ENCODE data around the gene RBM5. TPM values are rescaled to one million over a fixed set of nuclear protein-coding genes. Genes with fewer than 3 reads are reported as not detected.
"Not testable (repeated sequence)": the region's sequence is repeated elsewhere in the genome, so short reads cannot be mapped to it uniquely, and the experiment has no call there.

RBM5 gene
- total RNA-seq, result 247 TPM

GRCh38 chr3:50088725-50089608 lies at the start of gene RBM5:
Gene RBM5 (plus strand): TSS chr3:50088919. CDS start chr3:50090435, 1,516 bp downstream.
- DNase-seq, result peak; percentile 89

DNA sequence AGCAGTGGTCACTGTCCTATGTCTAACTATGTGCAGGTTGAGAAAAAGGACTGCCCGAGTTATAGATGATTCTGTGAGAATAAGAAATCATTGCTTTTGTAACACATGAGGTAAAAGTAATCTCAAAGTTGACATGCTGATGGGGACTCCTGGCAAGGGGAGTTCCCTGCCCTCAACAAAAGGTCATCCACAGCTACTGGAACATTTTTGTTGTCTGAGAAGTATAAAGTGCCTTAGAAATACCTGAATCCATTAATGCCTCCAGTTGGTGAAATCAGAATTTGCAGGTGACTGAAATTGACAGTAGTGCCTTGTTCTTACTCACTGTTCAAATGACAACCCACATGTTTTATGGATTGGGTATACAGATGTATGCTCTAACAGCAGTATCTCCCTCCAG lies 43.7 kb upstream of the RBM5 start:
- no peak for DNase-seq

- DNase-seq, result no peak
These were observed 41.3 kb upstream of the RBM5 start for GRCh38 chr3:50047426-50047825.

DNA sequence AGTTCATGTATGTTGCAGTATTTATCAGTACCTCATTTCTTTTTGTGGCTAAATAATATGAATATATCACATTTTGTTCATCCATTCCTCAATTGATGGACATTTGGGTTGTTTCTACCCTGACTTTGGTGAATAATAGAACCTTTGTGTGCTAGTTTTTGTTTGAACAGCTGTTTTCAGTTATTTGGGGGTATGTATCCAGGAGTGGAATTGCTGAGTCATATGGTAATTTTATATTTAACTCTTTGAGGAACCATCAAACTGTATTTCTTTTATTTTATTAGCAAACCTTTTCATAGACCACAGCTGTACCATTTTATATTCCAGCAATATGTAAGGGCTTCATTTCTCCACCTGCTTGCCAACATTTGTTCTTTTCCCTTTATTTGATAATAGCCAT lies 38.4 kb upstream of the RBM5 start:
- peak; percentile 4 for DNase-seq

DNA sequence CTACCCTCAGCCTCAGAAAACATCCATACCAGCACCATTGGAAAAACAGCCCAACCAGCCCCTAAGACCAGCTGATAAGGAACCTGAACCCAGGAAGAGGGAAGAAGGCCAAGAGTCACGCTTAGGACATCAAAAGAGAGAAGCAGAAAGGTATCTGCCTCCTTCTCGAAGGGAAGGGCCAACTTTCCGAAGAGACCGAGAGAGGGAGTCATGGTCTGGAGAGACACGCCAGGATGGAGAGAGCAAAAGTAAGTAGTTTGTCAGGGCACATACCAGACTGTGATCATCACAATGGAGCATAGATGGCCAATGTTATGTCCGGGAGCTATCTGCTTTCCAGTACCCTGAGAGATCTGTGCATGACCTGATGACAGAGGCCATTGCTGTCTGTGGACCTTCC lies 31.0 kb upstream of the RBM5 start:
- DNase-seq, result no peak

DNA sequence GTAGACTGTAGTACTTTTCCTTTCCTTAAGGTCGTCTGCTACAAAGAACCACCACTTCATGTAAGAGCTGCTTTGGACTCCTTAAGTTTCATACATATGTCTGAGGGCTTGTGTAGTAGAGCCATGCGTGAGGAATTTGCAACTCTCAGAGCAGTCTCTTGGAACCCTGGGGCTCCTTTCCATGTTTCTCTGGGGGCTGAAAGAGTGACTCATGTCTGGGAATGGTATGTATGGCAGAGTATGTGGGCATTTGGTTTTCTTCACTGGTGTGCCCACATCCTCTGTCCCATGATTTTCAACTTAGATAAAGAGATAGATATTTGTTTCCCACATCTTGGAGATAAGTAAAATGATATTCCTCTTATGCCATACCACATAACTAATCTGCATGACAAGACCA lies 20.6 kb upstream of the RBM5 start:
- no peak for DNase-seq

DNA sequence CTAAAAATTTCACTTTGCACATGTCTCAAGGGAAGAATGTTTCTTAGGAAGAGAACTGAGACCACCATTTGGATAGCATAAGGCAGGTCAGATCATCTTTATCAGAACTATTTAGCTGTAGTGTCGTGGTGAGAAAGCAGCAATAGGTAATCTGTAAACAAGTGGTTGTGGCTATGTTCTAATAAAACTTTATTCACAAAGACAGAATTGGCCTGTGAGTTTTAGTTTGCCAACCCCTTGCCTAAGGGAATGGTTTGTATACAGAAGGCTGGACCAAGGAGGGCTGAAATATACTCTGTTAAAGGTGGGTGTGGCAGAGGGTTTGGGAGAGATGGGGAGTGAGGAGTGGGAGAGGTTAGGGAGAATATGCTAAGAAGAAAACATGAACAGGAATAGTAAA lies 10.6 kb upstream of the RBM5 start:
- DNase-seq, result no peak

GRCh38 chr3:50078622-50079021 lies 10.1 kb upstream of the RBM5 start:
- DNase-seq, result no peak

DNA sequence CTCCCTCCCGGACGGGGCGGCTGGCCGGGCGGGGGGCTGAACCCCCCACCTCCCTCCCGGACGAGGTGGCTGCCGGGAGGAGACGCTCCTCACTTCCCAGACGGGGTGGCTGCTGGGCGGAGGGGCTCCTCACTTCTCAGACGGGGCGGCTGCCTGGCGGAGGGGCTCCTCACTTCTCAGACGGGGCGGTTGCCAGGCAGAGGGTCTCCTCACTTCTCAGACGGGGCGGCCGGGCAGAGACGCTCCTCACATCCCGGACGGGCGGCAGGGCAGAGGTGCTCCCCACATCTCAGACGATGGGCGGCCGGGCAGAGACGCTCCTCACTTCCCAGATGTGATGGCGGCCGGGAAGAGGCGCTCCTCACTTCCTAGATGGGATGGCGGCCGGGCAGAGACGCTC lies 3.8 kb upstream of the RBM5 start:
- not testable (repeated sequence) for DNase-seq

GRCh38 chr3:50089609-50089945 lies 858 bp downstream of the RBM5 start:
- no peak for DNase-seq

- no peak for DNase-seq
These were observed 2.3 kb downstream of the RBM5 start for GRCh38 chr3:50090984-50091383.

DNA sequence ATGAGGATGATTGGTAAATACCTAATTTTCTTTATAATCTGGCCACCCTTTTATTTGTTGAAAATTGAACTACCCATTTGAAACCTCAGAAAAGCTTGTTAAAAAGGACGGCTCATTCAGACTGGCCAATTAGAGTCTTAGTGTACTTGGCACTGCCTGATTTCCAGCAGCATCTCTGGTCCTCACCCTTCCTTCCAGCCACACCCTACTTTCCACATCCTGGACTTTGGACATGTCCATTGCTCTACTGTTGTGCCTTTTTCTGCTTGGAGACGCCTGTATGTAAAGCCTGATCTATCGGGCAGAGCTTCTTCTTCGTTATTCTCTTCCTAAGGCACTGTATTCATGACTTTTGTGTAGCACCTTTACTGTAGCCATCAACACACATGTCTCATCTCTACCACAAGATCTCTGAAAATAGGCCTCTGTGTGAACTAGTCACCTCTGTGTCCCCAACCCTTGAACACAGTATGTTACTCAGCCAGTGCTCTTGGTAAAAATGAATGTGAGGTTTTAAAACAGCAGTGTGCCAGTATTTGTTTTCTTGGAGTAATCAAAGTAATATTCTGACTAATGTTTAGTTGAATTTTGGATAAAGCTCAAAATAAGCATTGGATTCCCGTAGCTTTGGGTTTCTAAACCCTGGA lies 6.8 kb downstream of the RBM5 start:
- no peak for DNase-seq

DNA sequence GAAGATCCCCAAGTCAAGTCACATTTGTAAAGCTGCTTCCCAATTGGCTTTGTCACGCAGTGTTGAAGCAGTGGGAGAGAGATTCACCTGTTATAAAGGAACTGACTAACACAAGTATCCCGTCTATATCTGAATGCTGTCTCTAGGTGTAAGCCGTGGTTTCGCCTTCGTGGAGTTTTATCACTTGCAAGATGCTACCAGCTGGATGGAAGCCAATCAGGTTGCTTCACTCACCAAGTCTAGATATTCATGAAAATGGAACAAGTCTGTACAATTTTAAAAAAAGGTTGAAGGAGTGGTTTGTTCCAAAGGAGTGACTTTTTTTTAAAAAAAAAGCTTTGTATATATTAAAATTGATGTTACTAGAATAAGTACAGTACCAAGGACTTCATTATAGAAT lies 11.7 kb downstream of the RBM5 start:
- no peak for DNase-seq

DNA sequence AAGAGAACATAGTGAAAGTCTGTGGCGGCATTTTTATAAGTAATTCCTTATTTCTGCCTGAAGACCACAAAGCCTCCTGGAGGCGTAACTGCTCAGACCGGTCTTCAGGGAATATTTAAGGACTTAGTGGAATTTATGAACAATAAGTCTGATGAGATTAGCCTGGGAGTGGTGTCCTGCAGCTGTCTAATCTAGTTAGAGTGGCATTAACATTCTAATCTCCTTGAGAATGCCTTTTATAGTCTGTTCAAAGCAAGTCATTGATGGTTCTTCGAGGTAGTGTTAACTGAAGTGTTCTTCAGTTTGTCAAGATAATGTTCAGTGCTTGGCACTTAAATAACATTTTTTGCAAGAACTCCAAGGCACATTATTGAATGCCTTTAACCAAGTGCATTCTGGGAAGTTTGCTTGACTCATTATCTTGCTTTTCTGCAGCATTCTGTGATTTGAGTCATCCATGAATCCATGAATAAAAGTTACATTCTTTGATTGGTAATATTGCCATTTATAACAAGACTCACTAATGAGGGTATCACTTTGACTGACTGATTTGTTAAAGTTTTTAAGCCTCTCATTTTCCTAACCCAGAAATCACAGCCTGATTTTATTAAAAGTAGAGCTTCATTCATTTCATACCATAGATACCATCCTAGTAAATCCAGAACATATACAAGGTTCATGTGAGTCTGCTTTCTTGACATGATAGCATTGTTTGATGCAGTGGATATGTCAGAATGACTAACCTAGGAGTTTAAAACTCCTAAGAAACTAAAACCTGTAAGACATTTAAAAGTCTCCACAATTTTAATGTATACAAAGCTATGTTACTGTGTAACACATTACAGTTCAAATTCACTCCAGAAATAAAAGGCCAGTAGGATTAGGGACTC lies 12.5 kb downstream of the RBM5 start:
- DNase-seq, result no peak

DNA sequence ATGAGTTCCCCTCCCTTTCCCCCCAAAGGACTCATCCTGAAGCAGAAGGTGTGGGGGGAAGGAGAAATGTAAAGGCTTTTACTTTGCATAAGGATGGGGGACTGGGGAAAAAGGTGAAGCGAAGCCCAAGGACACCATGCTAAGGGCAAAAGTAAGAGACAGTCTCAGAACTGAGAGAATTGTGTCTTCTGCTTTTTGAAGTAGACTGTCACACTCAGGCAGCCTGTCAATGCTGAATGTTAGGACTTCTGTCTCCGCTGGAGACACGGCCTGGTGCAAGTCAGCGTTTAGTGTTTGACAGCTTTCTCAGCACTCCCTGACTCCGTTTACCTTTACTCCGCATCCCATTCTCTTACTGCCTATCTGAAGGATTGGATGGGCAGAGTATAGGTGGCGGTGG lies 13.8 kb downstream of the RBM5 start:
- no peak for DNase-seq

GRCh38 chr3:50111757-50112156 lies 23.0 kb downstream of the RBM5 start:
- DNase-seq, result no peak

DNA sequence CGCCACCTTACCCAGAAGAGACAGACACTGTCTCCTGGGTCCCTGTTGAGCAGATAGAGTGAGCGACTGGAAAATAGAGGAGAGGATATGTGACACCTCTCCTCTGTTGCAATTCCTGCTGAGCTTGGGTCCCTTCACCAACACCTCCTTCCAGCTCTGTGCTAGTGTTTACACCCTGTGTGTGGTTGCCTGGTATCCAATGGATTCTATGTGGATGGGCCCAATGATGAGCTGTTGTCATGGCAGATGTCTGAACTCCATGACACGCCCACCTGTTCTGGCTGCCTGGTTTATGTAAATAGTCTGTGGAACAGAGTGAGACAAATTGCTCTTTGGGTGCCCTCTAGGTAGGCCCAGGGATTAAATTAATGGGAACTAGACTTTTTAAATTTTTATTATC lies 23.7 kb downstream of the RBM5 start:
- no peak for DNase-seq

GRCh38 chr3:50117120-50117519 lies 28.4 kb downstream of the RBM5 start:
- DNase-seq, result no peak

DNA sequence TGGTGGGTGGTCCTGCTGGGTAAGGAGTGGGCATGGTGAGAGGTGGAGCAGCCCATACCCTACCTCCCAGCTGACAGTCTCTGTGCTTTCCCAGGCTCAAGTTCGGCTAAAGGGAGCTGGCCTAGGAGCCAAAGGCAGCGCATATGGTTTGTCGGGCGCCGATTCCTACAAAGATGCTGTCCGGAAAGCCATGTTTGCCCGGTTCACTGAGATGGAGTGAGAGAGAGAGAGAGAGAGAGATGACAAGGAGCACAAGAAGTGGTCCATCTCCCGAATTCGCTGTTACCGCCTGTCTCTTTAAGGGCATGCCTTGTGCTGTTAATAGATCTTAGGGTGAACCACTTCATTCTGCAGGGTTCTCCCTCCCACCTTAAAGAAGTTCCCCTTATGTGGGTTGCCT lies 29.5 kb downstream of the RBM5 start:
- no peak for DNase-seq

- no peak for DNase-seq
These were observed 31.1 kb downstream of the RBM5 start for GRCh38 chr3:50119786-50120185.

DNA sequence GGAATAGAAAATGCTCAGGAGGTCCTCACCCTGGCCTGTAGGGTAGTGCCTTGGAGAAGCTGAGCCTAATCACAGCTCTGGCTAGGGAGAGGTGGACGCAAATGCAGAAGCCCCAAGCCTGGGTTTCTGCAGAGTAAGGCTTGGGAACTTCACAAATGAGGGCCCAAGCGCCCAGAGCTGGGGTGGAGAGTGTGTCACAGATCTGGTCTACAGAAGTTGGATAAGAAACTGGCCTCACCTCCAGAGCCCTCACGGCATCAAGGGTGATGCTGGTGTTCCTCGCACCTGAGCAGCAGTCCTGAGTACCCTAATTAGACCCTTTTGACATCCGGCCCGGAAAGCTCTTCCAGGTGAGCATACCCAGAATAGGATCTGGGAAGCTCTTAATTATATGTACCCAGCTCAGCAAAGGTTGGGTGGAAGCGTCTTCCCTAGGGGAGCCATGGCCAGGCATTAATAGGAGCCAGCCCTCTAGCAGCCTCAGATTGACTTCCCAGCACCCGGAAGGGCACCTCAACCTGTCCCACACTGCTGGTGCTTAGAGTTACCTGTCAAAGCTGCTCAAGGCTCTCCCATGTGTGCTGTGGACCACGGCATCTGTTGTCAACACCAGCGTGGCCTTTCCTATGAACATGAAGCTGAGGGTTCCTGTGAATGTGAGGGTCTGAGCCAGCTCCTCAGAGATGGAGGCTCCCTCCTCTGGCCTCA lies 31.8 kb downstream of the RBM5 start:
- DNase-seq, result no peak

Data from skin of body (tissue), 2 donors.